T-helper 1 cell treated with Interleukin-12 subunit alpha and Interleukin-12 subunit beta and Interleukin-4 antibody, amounts not matched to agents 30 μg/mL and 1 μg/mL, for 36 hours (primary cell): Measurements from ENCODE around the gene HOXC5.
"Not testable (repeated sequence)": the region's sequence is repeated elsewhere in the genome, so short reads cannot be mapped to it uniquely, and the experiment has no call there.

Experiments used
- H3K27ac Mint-ChIP-seq: one replicate; pipeline ENCODE4 v1.8.0; 2021; ENCODE audit warnings: mild to moderate bottlenecking, mixed read lengths
- H3K27me3 Mint-ChIP-seq: one replicate; pipeline ENCODE4 v1.8.0; 2021; ENCODE audit warnings: low read depth, mixed read lengths
- H3K36me3 Mint-ChIP-seq: one replicate; pipeline ENCODE4 v1.8.0; 2021; ENCODE audit warnings: low read depth, mixed read lengths
- H3K4me1 Mint-ChIP-seq: one replicate; pipeline ENCODE4 v1.8.0; 2021; ENCODE audit warnings: low read depth, mixed read lengths
- H3K4me3 Mint-ChIP-seq: one replicate; pipeline ENCODE4 v1.8.0; 2021; ENCODE audit warnings: mild to moderate bottlenecking, moderate library complexity, mixed read lengths
- H3K9me3 Mint-ChIP-seq: one replicate; pipeline ENCODE4 v1.8.0; 2021; ENCODE audit warnings: mixed read lengths

Gene HOXC5

GRCh38 chr12:54058128-54058768 is 25.4 kb downstream of the HOXC5 start:
- Mint-ChIP-seq H3K27ac (no peak overlapping the region), H3K27me3 (peaks cover 95% of the 10 kb centered on the region), H3K9me3 (no peaks in the 10 kb centered on the region)

DNA sequence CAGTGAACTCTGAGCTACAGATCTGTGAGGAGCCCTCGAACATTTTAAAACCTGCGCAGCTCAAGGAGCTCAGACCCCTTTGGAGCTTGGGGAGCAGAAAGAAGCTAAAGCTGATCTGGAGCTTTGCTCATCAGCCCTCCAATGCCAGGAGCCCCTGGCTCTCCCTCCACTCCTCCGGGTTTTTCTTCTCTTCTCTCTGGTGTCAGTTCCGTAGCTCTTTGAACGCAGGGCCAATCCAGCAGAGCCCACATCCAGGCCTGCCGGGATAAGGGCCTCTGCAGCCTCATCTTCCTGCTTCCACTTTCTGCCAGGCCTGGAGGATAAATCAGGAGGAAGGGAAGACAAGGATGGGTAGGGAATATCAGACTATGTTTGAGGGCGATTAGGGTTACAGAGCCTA is 26.8 kb downstream of the HOXC5 start:
- Mint-ChIP-seq H3K4me1 (peaks cover 3% of the 10 kb centered on the region), H3K27ac (no peak overlapping the region), H3K27me3 (peaks cover 93% of the 10 kb centered on the region), H3K4me3 (no peak overlapping the region), H3K9me3 (no peaks in the 10 kb centered on the region), H3K36me3 (no peaks in the 10 kb centered on the region)

More at GRCh38 chr12:54058128-54058768, 25.4 kb downstream of the HOXC5 start:
- no peak overlapping the region for H3K4me3 Mint-ChIP-seq
- H3K4me1 Mint-ChIP-seq, result peaks cover 5% of the 10 kb centered on the region
- no peaks in the 10 kb centered on the region for H3K36me3 Mint-ChIP-seq

DNA sequence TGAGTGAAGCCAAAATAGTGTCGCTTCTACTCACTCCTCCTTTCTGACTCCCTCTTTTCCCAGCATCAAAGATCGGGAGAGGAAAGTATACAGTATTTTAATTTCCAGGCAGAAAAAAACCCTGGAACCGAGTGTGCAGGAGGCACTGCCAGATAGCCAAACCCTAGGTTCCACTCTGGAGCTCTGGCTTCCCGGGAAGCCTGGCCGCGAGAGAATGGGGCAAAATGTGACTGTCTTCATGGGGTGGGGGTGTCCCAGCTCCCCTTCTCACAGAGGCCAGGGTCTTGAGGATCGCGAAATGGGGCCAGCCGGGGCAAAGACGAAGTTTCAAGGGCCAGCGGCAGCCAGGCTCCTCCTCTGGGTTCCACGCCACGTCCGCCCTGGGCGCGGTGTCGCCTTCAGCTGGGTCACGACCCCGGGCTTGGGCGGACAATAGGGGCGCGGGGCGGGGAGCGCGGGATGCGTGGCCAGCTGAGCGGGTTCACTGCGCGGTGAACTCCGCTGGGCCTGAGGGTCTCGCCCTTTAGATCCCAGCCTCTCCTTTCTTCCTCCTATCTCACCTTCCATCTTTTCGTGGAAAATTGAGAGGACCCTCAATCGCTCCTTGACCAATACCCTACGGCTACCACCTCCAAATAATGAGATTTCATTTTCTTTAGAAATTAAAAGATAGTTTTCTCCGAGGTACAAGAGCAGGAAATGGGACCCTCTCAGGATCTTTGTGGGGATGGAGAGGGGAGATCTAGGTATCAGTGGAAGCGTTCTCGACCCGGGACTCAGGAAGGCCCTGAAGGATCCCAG is 27.5 kb downstream of the HOXC5 start:
- Mint-ChIP-seq H3K9me3 (no peaks in the 10 kb centered on the region), H3K27ac (no peak overlapping the region), H3K4me3 (no peak overlapping the region), H3K4me1 (no peaks in the 10 kb centered on the region), H3K36me3 (no peaks in the 10 kb centered on the region), H3K27me3 (peaks cover 87% of the 10 kb centered on the region)

DNA sequence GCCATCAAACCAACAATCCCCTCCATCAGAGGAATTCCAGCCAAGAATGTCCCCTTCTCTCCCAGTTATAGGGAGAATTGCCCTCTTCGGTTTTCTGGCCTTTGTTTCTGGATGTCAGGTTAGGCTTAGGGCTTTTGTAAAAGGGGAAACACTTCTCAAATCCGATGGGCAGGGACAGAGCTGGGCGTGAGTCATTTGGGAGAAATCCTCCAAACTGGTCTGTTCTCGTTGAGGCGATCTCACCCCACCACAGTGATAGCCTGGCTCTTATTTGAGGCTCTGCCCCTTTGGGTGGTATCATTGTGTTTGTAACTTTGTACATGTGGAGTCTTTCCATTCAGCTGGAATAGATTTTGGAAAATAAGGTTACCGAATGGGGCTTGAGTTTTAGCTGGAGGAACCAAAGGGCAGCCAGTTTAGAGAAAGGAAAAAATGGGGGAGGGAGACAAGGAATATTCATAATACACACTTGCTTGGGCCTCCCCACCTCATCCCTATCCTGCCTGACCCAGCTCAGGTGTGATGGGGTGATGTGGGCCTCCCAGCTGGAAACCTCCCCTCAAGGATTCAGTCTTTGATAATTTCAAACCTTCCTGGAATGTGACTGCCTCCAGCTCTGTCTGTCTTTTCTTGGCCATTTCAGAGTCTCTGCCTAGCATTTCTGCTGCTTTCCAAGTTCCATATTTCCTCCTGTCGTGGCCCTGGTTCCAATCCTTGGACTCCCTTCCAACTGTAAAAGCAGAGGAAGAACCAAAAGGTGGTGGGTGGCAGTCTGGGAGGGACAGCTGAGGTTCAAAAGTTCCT is 28.3 kb downstream of the HOXC5 start:
- H3K4me1 Mint-ChIP-seq, result no peaks in the 10 kb centered on the region
- H3K4me3 Mint-ChIP-seq, result no peak overlapping the region
- H3K36me3 Mint-ChIP-seq, result no peaks in the 10 kb centered on the region

DNA sequence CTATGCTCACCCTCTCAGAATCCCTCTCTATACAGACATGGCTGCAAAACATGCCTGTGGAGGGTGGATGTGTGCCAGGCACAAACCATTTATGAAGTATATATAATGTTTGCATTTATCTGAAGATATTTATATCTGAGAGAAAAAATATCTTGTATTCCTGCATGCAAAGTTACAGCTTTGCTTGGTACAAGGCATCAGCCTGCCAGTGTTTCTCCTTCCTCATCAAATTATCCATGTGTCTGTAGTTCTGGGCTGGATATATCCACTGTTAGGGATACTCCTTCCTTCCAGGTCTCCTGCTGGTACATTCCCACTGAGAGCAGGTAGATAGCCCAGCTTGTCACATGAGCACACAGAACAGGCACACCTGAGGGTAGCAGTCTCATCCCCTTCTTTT is 32.8 kb downstream of the HOXC5 start:
- Mint-ChIP-seq H3K4me1 (no peaks in the 10 kb centered on the region), H3K9me3 (no peaks in the 10 kb centered on the region), H3K27me3 (peaks cover 67% of the 10 kb centered on the region), H3K27ac (no peak overlapping the region), H3K4me3 (no peak overlapping the region), H3K36me3 (no peaks in the 10 kb centered on the region)

More for the DNA sequence above, 28.3 kb downstream of the HOXC5 start:
- Mint-ChIP-seq H3K9me3 (no peaks in the 10 kb centered on the region), H3K27ac (no peak overlapping the region), H3K27me3 (peaks cover 84% of the 10 kb centered on the region)

DNA sequence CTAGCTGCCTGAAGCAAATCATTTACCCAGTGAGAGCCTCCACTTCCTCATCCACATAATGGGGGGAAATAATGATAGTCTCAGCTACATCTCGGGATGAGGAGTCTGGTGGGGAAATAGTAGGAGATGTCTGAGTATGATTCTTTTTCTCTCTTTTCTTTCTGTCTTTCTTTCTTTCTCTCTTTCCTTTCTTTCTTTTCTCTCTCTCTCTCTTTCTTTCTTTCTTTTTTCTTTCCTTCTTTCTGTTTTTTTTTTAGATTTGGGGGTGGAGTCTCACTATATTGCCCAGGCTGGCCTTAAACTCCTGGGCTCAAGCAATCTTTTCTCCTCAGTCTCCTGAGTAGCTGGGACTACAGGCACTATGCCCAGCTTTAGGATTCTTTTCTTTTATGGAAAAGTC is 33.6 kb downstream of the HOXC5 start:
- Mint-ChIP-seq H3K27me3 (peaks cover 67% of the 10 kb centered on the region), H3K9me3 (no peaks in the 10 kb centered on the region), H3K27ac (no peak overlapping the region), H3K4me3 (no peak overlapping the region), H3K36me3 (no peaks in the 10 kb centered on the region), H3K4me1 (no peaks in the 10 kb centered on the region)

DNA sequence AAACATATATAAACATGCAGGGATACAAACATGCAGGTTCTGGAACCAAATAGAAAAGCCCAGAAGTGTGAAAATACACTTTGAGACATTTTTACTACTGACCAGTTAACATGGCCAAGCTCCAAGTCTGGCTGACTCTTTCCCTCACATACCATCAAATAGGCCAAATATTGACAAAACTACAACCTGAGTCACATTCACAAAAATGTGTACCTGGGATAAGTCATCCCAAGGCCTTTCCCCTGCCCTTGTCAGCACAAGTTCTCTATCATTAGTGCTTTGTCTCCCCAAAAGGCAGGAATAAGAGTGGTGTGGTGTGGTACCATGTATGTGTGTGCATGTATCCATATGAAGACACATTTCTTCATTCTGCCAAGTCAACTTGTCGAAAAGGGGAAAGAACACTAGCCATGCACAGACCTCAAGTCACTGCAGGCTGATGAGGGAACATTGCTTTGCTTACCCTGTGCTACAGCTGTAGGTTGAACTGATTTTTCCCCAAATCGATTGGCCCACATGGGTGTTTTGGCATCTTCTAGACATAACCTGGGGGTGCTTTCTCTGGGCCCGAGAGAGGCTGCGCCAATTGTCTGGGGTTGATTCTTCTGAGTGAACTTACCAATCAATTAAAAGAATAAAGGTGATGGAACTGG is 35.7 kb downstream of the HOXC5 start:
- no peaks in the 10 kb centered on the region for H3K36me3 Mint-ChIP-seq

GRCh38 chr12:54071942-54072341 is 39.1 kb downstream of the HOXC5 start:
- Mint-ChIP-seq H3K27me3 (peaks cover 46% of the 10 kb centered on the region), H3K9me3 (no peaks in the 10 kb centered on the region), H3K36me3 (no peaks in the 10 kb centered on the region), H3K4me3 (no peak overlapping the region), H3K27ac (no peak overlapping the region), H3K4me1 (no peaks in the 10 kb centered on the region)

More for the DNA sequence above, 35.7 kb downstream of the HOXC5 start:
- Mint-ChIP-seq H3K27me3 (peaks cover 57% of the 10 kb centered on the region), H3K4me1 (no peaks in the 10 kb centered on the region), H3K4me3 (no peak overlapping the region), H3K27ac (no peak overlapping the region), H3K9me3 (no peaks in the 10 kb centered on the region)

GRCh38 chr12:54074308-54074707 is 41.5 kb downstream of the HOXC5 start:
- Mint-ChIP-seq H3K9me3 (no peaks in the 10 kb centered on the region), H3K27ac (no peak overlapping the region), H3K27me3 (peaks cover 42% of the 10 kb centered on the region), H3K4me3 (no peak overlapping the region), H3K4me1 (no peaks in the 10 kb centered on the region), H3K36me3 (no peaks in the 10 kb centered on the region)

DNA sequence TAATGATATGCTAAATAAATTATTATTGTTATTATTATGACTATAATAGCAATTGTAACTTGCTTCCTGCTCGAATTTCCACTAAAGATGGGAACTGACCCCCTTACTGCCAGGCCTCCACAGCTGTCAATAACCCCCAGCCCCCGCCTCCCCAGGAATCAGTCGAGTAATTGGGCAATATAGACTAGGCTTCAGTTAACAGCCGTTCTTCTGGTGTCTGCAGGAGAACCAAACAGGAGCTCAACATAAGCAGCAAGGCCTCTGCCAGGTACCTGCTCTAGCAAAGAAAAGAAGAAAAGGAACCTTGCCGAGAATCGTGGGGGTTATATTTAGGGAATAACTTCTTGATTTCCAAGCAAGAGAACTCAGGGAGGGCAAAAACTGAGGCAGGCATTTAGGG is 42.6 kb downstream of the HOXC5 start:
- H3K4me3 Mint-ChIP-seq, result no peak overlapping the region
- H3K27me3 Mint-ChIP-seq, result peaks cover 35% of the 10 kb centered on the region
- no peaks in the 10 kb centered on the region for H3K36me3 Mint-ChIP-seq
- H3K27ac Mint-ChIP-seq, result no peak overlapping the region
- no peaks in the 10 kb centered on the region for H3K9me3 Mint-ChIP-seq
- peaks cover 2% of the 10 kb centered on the region for H3K4me1 Mint-ChIP-seq

DNA sequence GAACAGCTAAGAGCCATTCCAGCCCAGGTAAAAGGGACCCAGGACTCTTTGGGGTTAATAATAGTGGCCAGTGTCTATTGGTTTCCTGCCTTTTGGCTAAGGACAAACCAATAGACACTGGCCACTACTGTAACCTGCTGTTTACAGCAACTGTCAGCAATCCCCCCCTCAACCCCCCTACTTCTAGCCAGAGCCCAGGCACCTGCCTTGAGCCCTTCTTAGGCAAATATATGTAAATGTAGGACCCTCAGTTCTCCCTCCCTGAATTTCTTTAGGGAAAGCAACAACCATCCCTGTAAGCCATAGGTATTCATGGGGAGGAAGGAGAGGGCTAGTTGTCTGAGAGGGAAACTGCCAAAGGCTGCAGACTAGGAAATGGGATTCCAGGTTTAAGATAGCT is 43.1 kb downstream of the HOXC5 start:
- no peaks in the 10 kb centered on the region for H3K9me3 Mint-ChIP-seq
- H3K4me1 Mint-ChIP-seq, result peaks cover 5% of the 10 kb centered on the region
- no peak overlapping the region for H3K27ac Mint-ChIP-seq
- H3K36me3 Mint-ChIP-seq, result no peaks in the 10 kb centered on the region
- no peak overlapping the region for H3K4me3 Mint-ChIP-seq
- H3K27me3 Mint-ChIP-seq, result peaks cover 30% of the 10 kb centered on the region

- Mint-ChIP-seq H3K4me1 (peaks cover 18% of the 10 kb centered on the region), H3K27me3 (peaks cover 21% of the 10 kb centered on the region)
- H3K9me3 Mint-ChIP-seq, H3K27ac Mint-ChIP-seq, H3K36me3 Mint-ChIP-seq, H3K4me3 Mint-ChIP-seq: not testable (repeated sequence)
Observed at GRCh38 chr12:54077843-54078242, 45.0 kb downstream of the HOXC5 start.

DNA sequence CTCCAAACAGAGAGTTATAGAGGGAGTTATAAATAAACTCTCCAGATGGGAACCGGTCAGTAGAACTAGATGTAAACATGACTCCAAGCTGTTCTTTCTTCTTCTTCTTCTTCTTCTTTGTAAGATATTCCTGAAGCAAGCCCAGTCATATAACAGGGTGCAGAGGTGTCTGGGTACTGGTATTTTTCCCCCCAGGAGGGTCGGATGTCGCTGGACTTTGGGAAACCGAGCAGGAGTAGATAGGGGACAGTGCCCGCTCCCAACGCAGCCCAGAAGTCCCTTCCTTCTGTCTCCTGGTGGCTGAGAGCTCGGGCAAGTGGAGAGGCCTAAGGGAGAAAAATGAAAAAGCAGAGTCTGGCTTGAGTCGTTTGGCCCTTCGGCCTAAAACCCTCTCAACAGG is 46.3 kb downstream of the HOXC5 start:
- H3K36me3 Mint-ChIP-seq, H3K4me3 Mint-ChIP-seq, H3K9me3 Mint-ChIP-seq, H3K27ac Mint-ChIP-seq: not testable (repeated sequence)
- Mint-ChIP-seq H3K27me3 (peaks cover 22% of the 10 kb centered on the region), H3K4me1 (peaks cover 25% of the 10 kb centered on the region)
